NCI-H2029 (cell line): Measurements from ENCODE around the gene ZNF512.

Experiments
- DNase-seq: peaks from one replicate; lab custom pipeline; 2025; lab: John Stamatoyannopoulos, UW

The ZNF512 gene

DNA sequence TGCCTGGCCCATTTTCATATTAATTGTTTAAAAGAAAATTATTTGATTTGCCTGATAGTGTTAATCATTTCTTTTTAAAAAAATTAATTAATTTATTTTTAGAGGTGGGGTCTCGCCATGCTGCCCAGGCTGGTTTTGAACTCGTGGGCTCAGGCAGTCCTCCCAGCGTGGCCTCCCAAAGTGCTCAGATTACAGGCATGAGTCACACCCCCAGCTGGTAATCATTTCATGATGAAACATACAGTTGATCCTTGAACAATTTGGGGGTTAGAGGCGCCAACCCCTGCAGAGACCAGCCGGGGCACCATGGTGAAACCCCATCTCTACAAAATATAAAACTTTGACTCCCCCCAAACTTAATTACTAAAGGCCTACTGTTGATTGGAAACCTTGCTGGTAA lies 53.9 kb downstream of the ZNF512 start:
- DNase-seq: no peak

DNA sequence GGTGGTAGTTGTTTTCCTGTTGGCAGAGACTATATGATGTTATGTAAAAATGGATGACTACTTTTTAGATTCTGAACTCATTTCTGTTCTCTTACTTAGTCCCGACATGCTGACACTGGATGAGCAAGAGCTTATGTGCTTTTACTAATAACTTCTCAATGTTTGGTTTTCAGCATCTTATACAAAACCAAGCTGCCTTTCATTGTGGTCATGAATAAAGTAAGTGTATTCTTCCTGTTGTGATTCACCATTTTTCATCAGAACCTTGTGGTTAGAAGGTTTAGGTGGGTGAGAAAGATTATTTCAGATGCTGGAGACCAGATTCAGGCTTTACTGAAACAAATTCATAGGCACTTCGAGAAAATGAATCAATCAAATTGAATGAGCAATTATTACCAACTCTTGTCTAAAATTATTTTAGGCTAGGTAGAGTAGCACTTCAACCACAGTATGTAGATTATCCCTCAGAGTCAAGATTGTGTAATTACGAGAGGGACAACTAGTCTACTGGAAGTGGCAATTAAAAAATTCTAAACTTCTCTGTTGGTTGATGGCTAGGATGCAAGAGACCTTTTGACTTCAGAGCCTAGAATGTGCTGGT lies 55.3 kb downstream of the ZNF512 start:
- DNase-seq: no peak

DNA sequence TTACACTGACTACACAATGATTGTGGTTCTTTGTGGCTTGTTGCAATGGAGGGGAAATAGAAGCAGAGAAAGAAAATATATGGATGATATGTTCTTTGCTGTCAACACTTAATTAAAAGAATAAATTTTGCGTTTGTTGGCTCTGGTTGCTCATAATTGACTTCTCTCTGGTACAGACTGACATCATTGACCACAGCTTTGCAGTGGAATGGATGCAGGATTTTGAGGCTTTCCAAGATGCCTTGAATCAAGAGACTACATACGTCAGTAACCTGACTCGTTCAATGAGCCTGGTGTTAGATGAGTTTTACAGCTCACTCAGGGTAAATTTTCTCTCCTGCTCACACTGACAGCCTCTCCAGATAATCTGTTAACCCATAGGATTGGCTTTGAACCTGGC lies 55.9 kb downstream of the ZNF512 start:
- DNase-seq: no peak

DNA sequence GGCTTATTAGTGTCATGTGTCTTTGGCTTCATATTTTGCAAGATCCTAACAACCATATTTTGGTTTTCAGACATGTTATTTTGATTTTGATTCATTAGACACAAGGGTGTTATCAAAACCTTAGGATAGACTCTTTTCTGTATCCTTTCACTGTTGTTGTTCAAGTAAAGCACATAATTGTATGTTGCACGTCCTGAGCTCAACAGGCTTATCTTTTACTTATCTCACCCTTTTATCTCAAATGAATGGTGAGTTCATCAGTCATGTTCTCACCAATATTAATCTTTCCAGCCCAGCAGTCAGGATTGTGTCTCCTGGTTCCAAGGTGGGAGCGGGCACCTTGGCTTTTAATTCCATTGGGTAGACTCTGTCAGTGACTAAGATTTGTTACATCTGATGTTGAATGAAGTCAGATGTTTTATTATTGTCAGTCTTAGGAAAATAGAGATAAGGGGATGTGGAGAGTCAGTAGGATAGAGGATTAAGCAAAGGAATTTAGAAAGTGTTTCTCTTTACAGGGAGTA lies 57.9 kb downstream of the ZNF512 start:
- no peak for DNase-seq

DNA sequence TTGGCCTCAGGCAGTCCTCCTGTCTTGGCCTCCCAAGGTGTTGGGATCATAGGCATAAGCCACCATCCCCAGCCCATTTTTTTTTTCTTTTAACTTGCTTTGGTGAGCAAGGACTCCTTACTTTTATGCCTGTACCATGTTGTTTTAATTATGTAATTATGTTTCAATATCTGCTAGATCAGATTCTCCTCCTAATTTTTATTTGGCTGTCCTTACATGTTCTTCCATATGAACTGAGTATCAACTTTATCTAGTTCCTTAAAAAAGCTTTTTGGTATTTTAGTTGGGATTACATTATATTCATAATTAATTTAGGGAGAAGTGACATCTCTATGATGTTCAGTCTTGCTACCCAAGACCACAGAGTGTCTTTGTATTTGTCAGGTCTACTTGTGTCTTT lies 62.4 kb downstream of the ZNF512 start:
- no peak for DNase-seq

DNA sequence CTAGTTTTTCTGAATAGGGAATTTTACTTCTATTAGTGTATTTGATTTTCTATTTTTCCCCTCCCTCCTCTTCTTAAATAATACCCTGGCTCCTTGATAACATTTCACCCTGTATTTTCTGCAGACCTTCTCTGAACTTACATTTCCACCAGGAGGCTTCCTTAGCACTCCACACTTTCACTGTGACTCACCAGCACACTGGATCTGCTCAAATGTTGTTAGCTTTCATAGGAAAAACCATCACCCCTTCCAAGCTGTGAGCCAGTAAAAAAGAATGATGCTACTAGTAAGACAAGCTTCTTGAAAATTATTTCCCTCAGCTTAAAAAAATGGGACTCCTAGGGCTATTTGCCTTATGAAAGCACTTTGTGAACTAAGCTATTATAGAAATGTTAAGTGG lies 64.4 kb downstream of the ZNF512 start:
- no peak for DNase-seq

DNA sequence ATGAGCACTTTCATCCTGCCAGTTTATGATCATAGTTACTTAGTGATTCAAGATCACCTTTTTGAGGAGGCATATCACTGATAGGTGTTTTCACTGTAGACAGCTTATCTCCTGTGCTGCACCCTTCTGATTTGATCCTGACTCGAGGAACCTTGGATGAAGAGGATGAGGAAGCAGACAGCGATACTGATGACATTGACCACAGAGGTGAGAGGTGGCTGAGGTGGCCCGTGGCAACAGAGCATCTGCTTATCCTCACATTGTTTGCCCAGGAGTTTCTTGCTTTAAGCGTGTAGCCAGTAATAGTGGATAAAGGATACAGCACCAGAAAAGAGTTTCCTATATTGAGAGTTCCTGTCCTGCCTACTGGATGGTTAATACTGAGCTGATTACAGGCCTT lies 64.9 kb downstream of the ZNF512 start:
- no peak for DNase-seq

DNA sequence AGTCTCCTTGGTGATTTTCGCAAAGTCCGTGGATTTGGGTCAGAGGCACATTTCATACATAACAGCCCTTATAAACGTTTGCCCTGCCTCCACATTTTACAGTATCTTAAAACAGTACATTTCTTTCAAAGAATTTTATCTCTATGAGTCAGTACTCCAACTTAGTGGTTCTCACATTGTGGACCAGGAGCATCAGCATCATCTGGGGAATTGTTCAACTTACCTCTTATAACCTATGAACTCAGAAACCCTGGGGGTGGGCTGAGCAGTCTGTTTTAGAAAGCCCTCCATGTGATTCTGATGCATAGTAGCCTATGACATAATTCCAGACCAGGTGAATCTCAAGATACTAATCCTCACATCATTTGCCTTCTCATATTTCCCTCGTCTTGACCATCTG lies 68.2 kb downstream of the ZNF512 start:
- no peak for DNase-seq

DNA sequence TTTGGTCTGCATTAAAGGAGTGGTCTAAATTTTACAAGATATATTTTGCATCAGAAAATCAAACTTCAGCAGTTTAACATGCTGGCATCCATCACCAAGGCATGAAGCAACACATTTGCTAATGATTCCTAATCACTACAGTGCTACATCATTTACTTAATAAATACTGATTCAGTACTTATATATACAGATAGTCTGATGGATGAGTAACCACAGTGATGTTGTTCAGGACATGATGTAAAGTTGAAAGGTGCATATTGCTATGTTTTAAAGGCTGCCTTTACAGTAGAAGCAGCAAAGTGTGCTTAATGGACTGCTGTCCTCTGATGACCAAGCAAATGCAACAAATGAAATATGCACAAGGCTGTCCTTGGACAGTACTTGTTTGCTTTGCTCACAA lies 69.5 kb downstream of the ZNF512 start:
- no peak for DNase-seq

DNA sequence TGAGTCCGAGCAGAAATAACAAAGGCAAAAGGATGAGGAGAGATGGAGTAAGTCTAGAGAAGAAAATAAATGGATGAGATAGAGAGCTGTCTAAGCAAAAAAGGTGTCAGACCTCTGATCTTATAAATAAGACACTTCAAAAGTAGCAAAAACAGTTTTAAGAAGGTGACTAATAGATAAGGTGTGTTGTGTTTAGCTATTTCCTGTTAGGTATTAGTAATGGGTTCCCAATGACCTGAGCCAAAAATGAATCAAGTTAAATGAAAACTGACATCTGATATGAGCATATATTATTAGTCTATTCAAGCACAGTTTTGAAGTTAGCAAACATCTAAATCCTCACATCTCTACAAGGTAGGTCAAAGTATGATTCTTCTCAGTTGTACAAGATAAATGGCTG lies 69.9 kb downstream of the ZNF512 start:
- DNase-seq: no peak

DNA sequence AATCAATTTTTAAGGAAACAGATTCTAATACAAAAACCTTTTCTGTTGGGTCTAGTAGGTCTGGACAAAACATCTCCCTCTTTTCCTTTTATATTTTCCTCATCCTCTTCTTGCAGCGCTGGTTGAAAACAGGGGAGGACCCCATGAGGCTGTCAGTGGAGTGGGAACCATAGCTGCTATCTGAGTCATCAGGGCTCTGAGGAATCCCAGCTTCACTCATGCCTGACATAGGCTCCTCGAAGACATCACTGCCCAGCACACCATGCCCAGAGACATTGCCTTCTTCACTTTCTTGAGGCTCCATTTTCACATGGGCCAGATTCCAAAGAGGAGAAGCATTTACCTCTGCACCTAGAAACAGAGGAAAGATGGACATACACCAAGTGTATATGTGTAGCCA lies 70.6 kb downstream of the ZNF512 start:
- DNase-seq: no peak

DNA sequence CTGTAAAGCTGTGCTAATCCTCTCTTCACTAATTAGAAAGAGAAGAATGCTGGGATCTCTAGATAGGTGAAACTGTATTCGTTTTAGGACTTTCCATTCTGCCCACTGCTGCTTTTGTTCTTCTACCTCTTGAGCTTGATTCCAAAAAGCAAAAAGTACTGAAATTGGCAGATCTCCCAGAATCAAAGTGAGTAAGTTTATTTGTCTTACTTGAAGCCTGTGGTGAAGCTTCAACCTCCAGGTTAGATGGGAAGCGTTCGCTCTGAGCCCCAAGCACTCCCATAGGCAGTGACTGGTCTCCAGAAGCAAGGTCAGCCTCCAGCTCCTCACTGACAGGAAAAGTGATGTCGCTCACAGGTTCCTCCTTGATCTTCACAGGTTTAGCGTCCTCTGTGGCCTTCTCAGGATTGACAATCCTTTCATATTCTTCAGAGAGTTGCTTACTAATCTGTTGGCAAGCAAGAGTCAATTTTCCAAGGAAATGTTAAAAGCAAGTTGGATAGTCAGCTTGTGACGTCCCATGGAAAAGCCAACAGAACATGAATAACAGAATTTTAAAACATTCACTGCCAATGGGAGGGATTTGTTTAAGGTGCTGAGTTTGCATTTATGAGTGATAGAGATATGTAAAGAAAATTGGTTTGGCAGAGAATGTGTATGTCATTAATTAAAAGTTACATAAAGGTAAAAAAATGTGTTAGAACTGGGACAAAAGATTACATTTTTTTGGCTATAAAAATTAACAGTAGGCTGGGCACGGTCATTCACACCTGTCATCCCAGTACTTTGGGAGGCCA lies 72.5 kb downstream of the ZNF512 start:
- DNase-seq: no peak

DNA sequence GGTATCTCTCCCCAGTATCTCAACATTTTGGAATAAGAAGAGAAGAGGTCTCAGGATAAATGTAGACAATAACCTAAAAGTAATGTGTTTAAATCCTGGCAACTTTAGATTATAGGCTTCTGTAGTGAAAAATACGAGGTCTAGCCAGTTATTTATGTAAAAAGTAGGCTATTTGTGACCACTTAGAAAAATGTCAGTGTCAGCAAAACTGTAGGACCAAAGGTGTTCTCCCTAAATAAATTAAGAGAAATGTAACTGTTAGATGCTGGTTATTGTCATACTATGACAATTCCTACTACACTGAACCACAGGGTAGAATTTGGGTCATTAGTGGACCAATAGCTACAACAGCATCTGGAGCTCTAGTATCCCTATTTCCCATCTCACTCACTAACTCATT lies 78.5 kb downstream of the ZNF512 start:
- DNase-seq: no peak

DNA sequence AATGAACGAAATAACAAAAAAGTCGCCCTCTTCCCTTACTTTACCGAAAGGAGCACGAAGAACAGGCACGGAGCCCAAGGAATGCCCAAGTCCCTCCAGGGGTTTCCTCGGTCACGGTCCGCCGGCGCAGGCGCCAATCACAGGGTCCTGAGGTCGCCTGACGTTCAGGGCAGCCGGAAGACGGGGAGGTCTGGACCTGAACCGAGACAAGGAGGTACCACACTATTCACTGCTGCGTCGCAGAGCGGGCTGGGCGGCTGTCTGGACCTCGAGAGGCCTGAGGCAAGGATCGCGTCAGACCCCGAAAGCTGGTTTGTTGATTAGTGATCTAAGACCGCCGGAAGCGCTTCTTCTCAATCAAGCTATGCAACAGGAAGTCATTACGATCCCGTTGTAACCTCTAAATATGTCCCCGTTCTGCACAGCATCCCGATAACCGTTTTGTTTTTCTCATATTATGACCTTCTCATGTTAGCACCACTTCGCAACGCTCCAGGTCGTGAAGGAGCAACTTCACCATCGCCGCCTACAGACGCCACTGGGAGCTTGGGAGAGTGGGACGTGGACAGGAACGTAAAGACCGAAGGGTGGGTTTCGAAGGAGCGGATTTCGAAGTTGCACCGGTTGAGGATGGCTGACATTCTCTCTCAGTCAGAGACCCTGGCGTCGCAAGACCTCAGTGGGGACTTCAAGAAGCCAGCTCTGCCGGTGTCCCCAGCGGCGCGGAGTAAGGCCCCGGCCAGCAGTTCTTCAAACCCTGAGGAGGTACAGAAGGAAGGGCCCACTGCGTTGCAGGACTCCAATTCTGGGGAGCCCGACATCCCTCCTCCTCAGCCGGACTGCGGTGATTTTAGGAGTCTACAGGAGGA lies 80.7 kb downstream of the ZNF512 start, which contains the start of the genes SLC4A1AP and SUPT7L:
Gene SLC4A1AP, plus strand, starts transcription at position 605 of the 869 bp plus-strand sequence. Its CDS starts 26 bp downstream, at position 631.
Gene SUPT7L, minus strand, starts transcription at position 330 of the 869 bp plus-strand sequence. CDS start 1,422 bp downstream, outside the sequence.
- peak; percentile 71 for DNase-seq

DNA sequence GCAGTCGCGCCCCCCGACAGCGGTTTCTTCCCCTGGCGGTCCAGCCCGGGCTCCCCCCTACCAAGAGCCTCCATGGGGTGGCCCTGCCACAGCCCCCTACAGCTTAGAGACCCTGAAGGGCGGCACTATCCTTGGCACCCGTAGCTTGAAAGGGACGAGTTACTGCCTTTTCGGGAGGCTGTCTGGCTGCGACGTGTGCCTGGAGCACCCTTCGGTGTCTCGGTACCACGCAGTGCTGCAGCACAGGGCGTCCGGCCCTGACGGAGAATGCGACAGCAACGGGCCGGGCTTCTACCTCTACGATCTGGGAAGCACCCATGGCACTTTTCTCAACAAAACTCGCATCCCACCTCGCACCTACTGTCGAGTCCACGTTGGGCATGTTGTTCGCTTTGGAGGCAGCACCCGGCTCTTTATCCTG lies 81.3 kb downstream of the ZNF512 start:
- DNase-seq: no peak

DNA sequence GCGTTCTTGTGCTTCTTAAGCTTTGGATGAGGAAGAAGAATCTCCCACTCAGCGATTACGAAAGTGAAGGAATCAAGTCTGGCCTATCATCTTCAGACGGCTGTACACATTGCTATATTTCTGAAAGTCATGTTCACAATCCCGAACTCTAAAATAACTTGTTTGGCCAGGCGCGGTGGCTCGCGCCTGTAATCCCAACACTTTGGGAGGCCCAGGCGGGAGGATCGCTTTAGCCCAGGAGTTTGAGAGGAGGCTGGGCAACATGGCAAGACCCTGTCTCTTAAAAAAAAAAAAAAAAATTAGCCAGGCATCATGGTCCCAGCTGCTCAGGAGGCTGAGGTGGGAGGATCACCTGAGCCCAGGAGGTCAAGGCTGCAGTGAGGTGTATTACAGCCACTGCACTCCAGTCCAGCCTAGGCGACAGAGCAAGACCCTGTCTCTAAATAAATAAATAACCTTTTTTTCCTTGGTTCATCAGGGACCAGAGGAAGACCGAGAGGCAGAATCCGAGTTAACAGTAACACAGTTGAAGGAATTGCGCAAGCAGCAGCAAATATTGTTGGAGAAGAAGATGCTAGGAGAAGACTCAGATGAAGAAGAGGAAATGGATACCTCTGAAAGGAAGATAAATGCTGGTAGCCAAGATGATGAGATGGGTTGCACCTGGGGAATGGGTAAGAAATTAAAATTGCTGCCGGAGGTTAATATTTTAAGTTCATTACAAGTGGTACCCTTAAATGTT lies 82.0 kb downstream of the ZNF512 start:
- no peak for DNase-seq

DNA sequence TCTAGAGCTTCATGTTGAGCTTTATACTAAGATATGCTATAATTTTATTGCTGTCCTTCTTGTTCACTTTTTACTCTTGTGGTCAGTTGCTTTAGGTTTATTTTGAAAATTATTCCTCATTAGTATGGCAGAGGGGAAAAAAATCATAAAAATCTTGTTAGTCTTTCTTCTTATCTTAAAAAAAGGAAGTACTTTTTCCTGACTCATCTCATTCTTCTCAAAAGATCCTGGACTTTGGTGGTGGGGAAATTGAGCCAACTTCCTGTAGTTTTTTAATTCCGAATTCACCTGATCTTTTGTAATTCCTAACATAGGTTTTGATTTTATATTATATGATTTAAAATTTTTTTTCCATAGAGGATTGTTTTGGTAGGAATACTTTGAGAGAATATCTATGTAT lies 84.6 kb downstream of the ZNF512 start:
- no peak for DNase-seq

DNA sequence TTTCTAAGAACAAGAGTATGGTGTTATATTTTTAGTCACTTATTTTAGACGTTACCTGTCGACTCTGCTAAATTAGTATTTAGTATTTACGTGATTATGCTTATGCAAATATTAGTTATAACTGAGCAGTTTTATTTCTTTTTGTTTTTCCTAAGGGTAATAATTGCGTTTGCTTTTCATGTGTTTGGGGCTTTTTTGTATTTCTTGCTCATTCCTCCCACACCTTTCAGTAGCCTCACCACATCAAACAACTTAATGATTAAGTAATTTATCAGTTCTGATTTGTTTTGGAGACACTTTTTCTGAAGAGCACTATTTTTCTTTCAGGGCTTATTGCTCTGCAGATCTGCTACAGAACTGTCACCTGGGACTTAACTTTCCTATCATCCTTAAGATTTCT lies 88.4 kb downstream of the ZNF512 start:
- DNase-seq: no peak
